Measurements from ENCODE around the gene SNRPB. TPM values are rescaled to one million over a fixed set of nuclear protein-coding genes. Genes with fewer than 3 reads are reported as not detected.

The SNRPB gene
- total RNA-seq, 4 donors from 2014 or later: 119 to 176 (median 133) TPM

GRCh38 chr20:2459981-2460751, 10.4 kb downstream of the SNRPB start:
- DNase-seq: no peak
- 79 to 87% methylated on average over 1 of the region's 1 CpG for WGBS, 2 donors
- no peak overlapping the region for H3K4me3 ChIP-seq (replicated peaks in 1 of 3)
- H3K9me3 ChIP-seq: no peaks in the 10 kb centered on the region
- peaks cover 46 to 59% of the 10 kb centered on the region in 2 donors for H3K36me3 ChIP-seq
- TF ChIP-seq POLR2A (IDR thresholded peaks at IDR 0.05): no peak
- TF ChIP-seq CTCF (IDR thresholded peaks at IDR 0.05): no peak
- H3K27ac ChIP-seq: no peak overlapping the region
- intact Hi-C loops (cut with DNase I): loop anchor here (10.0 kb wide), 1 partner anchor 255 kb away; no protein-coding TSS in a partner anchor
- no peaks in the 10 kb centered on the region for H3K27me3 ChIP-seq
- H3K4me1 ChIP-seq: no peaks in the 10 kb centered on the region

GRCh38 chr20:2458919-2459499, 11.6 kb downstream of the SNRPB start:
- TF ChIP-seq CTCF (IDR thresholded peaks at IDR 0.05): no peak
- H3K9me3 ChIP-seq: no peaks in the 10 kb centered on the region
- intact Hi-C loops (cut with DNase I): loop anchor here (10.0 kb wide), 1 partner anchor 254 kb away; no protein-coding TSS in a partner anchor
- H3K27me3 ChIP-seq: no peaks in the 10 kb centered on the region
- no peak for DNase-seq
- H3K36me3 ChIP-seq: peaks cover 35 to 47% of the 10 kb centered on the region in 2 donors
- no peaks in the 10 kb centered on the region for H3K4me1 ChIP-seq
- no peak overlapping the region for H3K4me3 ChIP-seq (replicated peaks in 1 of 3)
- WGBS, 2 donors: 92 to 97% methylated on average over 3 of the region's 3 CpGs
- no peak overlapping the region for H3K27ac ChIP-seq

DNA sequence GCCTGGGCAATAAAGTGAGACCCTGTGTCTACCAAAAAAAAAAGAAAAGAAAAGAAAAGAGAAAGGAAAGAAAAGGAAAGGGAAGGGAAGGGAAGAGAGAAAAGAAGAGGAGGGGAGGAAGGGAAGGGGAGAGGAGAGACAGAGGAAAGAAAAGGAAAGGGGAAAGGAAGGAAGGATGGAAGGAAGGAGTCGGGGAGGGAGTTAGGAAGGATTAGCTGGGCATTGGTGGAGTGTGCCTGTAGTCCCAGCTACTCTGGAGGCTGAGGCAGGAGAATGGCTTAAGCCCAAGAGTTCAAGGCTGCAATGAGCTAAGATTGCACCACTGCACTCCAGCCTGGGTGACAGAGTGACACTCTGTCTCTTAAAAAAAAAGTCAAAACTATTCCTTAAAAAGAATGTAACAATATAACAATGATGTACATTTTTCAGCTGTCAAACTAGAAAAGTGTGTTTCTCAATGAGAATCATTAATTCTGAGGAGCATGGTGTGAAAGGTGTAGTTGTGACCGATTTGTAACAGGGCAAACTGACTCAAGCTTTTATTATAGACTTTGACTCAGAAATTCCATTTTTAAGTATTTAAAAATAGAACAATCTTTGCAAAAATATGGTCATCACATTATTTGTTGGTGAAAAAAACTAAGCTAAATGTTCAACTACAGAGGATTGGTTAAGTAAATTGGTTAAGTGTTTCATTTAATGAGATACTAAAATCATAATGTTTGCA, 14.7 kb downstream of the SNRPB start:
- DNase-seq: no peak
- no peak overlapping the region for H3K27ac ChIP-seq
- intact Hi-C loops (cut with DNase I): loop anchor here (10.0 kb wide), 1 partner anchor 251 kb away; no protein-coding TSS in a partner anchor
- TF ChIP-seq POLR2A (IDR thresholded peaks at IDR 0.05): no peak
- TF ChIP-seq CTCF (IDR thresholded peaks at IDR 0.05): no peak
- no peaks in the 10 kb centered on the region for H3K9me3 ChIP-seq
- no peak overlapping the region for H3K4me3 ChIP-seq (replicated peaks in 1 of 3)
- 74 to 86% methylated on average over 2 of the region's 2 CpGs for whole genome bisulfite sequencing, 2 donors
- peaks cover 4 to 17% of the 10 kb centered on the region in 2 donors for H3K36me3 ChIP-seq
- H3K27me3 ChIP-seq: no peaks in the 10 kb centered on the region
- no peaks in the 10 kb centered on the region for H3K4me1 ChIP-seq

DNA sequence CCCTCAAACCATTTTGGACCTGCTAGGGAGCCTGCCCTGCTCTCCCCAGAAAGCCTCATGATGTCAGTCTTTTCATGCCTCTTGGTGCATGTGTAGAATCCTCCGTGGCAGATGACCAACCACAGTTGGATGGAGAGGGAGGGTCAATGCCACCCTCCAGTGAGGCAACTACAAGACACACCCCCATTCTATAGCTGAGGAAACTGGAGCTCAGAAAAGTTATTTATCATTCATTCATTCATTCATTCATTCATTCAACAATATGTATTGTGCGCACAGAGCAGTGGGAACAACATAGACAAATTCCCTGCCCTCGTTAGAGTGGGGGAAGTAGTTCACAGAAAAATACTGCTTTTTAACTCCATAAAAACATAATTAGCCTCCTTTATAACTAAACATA, 16.8 kb downstream of the SNRPB start:
- Histone ChIP-seq H3K27me3 (no peaks in the 10 kb centered on the region), H3K27ac (no peak overlapping the region), H3K36me3 (no peaks in the 10 kb centered on the region), H3K4me3 (replicated peaks in 1 of 3) (no peak overlapping the region), H3K4me1 (no peaks in the 10 kb centered on the region), H3K9me3 (no peaks in the 10 kb centered on the region)
- intact Hi-C loops (cut with DNase I): loop anchor here (10.0 kb wide), 1 partner anchor 249 kb away; no protein-coding TSS in a partner anchor
- 80 to 88% methylated on average over 3 of the region's 3 CpGs for WGBS, 2 donors
- no peak for DNase-seq
- TF ChIP-seq POLR2A (IDR thresholded peaks at IDR 0.05) (no peak), CTCF (IDR thresholded peaks at IDR 0.05) (no peak)
